ENCODE measurements around the gene TBX3.
A peak's percentile ranks its signal among the peaks of the same experiment; 100 is the strongest.
"Not testable (repeated sequence)": the region's sequence is repeated elsewhere in the genome, so short reads cannot be mapped to it uniquely, and the experiment has no call there.

TBX3 gene

DNA sequence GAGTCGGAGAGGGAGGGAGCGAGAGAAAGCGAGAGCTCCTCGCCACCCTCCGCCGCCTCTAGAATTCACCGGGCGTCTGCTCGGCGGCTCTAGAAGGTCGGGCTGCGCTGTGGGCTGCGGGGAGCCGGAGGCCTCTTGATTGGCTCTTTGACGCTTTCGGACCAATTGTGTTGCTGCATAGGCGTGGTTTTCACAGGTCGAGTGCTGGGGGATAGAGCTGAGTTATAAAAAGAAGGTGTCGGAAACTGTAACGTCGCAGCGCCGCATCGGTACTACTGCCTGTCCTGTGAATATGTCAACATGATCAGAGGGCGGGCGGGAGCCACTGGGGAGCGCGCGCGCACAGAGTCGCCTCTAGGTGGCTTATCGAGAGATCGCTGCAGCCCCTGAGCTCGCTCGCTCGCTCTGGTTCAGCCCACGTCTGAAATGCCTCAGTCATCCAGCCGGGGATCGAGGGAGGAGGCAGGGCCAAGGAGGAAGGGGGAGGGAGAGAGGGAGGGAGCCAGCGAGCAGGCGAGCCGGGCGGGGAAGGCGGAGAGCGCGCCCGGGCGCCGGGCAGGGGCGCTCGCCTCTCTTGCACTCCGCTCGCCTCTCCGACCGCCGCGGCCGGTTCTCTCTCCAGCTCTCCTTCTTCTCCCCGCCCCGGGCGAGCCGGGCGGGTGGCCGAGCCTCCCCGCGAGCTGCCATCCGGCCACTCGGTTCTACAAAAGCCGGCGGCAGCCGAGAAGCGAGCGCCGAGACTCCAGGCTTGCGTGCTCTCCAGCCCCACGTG is at the start of gene TBX3:
Gene TBX3 (minus strand): TSS at position 78 of the 772 bp plus-strand sequence. CDS start 975 bp downstream, outside the sequence.
- peak; percentile 100 for DNase-seq (ENCODE audit: low read depth)

DNA sequence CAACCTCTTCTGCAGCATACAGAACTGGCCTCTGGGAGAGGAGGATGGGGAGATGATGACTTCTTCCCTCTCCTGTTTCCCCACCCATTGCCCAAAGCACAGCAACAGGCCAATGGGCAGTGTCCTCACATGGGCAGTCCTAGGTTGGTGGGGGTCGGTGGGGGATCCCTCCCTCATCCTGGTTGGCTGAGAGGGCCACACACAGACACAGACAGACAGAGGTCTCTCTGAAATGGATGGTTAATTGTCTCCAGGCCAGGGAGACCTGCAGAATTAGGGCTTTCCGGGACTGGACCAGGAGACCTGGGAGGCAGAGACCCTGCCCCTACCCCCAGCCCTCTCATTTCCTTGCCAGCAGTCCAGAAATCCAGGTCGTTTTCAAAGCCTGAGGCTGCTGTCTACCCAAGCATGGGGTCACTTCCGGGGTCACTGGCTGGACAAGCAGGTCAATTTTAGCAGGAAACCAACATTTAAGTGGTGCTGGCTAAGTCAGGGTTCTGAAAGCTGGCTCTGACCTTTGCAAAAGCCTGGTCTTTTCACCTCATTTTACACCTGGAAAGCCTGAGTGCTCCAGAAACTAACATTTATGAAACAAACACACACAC is 48.6 kb upstream of the TBX3 start:
- no peak for DNase-seq (ENCODE audit: low read depth)

- DNase-seq (ENCODE audit: low read depth) = peak; percentile 72
Measured at GRCh38 chr12:114729731-114730130, 45.8 kb upstream of the TBX3 start.

- DNase-seq (ENCODE audit: low read depth) = no peak
Measured at GRCh38 chr12:114726092-114726710, 42.2 kb upstream of the TBX3 start.

- not testable (repeated sequence) for DNase-seq (ENCODE audit: low read depth)
Measured at GRCh38 chr12:114722176-114722575, 38.2 kb upstream of the TBX3 start.

- no peak for DNase-seq (ENCODE audit: low read depth)
Measured at GRCh38 chr12:114721266-114721665, 37.3 kb upstream of the TBX3 start.

DNA sequence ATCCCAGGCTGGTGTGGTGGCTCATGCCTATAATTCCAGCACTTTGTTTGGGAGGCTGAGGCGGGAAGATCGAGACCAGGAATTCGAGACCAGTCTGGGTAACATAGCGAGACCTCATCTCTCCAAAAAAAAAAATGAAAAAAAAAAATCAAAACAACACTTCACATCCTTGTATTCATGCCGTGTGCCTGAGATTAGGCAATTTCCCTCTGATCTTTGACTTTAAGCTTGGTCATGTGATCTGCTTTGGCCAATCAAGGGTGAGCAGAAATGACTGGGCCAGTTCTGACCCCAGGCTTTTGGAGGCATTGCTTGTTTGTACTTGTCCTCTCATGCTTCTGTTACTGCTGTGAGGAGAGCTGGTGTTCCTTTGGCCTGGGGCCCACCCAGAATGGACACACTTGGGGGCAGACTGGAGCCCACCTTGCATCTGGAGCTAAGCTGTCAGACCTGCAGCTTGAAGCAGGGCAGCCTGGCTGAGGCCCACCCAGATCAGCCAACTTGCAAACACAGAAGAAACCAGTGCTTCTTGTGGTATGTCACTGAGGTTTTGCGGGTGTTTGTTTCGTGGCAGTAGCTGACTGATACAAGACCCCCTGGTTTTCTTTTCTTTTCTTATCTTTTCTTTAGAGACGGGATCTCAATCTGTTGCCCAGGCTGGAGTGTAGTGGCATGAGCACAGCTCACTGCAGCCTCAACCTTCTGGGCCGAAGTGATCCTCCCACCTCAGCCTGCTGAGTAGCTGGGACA is 29.7 kb upstream of the TBX3 start:
- DNase-seq (ENCODE audit: low read depth) = no peak

DNA sequence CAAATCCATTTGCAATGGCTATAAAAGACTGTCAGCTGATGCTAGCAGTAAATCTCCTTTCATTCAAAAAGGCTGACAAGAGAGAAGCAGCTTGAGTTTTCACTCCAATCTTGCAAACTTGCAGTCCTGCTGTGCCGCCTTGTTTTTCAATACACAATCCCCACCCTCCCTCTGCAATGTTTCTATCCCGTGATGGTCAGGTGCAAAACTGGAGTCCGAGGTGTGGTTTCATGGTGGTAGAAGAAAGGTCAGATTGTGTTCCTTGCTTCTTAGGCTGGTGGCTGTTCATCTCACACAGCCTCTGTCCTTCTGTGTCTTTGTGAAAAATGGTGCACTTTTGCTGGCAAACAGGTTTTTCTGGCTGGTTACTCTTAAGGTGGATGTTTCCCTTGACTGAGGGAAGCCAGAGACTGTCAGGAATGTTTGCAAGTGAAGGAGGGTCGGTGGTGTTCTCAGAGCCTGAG is 27.7 kb upstream of the TBX3 start:
- DNase-seq (ENCODE audit: low read depth) = no peak

GRCh38 chr12:114710151-114710550 is 26.2 kb upstream of the TBX3 start:
- DNase-seq (ENCODE audit: low read depth) = no peak

DNA sequence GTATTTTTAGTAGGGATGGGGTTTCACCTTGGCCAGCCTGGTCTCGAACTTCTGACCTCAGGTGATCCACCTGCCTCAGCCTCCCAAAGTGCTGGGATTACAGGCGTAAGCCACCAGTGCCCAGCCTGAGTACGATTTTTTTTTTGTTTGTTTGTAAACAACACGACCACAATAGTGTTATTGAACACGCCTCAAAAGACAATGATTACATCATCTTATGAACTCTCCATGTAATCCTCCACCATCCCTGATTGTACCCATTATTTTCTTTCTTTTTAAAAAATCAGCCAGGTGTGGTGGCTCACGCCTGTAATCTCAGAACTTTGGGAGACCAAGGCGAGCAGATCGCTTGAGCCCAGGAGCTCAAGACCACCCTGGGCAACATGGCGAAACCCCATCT is 25.1 kb upstream of the TBX3 start:
- DNase-seq (ENCODE audit: low read depth) = no peak

GRCh38 chr12:114708598-114708997 is 24.6 kb upstream of the TBX3 start:
- DNase-seq (ENCODE audit: low read depth) = not testable (repeated sequence)

GRCh38 chr12:114704096-114704495 is 20.1 kb upstream of the TBX3 start:
- peak; percentile 81 for DNase-seq (ENCODE audit: low read depth)

- DNase-seq (ENCODE audit: low read depth) = no peak
Measured at GRCh38 chr12:114703060-114703493, 19.1 kb upstream of the TBX3 start.

GRCh38 chr12:114702462-114702861 is 18.5 kb upstream of the TBX3 start:
- no peak for DNase-seq (ENCODE audit: low read depth)

GRCh38 chr12:114701553-114701952 is 17.6 kb upstream of the TBX3 start:
- DNase-seq (ENCODE audit: low read depth) = no peak

GRCh38 chr12:114701104-114701414 is 17.1 kb upstream of the TBX3 start:
- no peak for DNase-seq (ENCODE audit: low read depth)

GRCh38 chr12:114700392-114701103 is 16.6 kb upstream of the TBX3 start:
- DNase-seq (ENCODE audit: low read depth) = no peak

DNA sequence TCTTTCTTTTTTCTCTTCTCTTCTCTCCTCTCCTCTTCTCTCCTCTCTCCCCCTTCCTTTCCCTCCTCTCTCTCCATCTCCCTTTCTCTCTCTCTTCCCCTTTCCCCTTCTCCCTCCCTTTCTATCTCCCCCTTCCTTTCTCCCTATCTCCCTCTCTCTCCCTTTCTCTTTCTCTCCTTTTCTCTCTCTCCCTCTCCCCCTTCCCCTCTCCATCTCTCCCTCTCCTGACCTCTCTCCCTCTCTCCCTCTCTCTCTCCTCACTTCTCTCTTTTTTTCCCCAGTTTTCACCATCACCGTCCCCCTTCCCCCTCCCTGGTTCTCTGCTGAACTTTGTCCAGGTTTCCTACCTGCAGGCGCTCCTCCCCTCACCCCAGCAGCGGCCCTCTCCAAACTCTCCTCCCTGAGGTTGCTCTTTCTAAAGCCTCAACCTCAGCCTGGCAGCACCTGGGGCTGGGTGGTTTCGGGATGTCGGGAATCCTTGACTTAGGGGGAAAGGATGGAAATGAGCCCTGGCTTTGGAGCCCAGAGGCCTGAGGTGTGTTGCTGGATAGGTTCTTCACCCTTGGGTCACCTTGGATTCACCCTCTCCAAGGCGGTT is 14.7 kb upstream of the TBX3 start:
- DNase-seq (ENCODE audit: low read depth) = no peak

GRCh38 chr12:114697741-114698565 is 14.0 kb upstream of the TBX3 start:
- DNase-seq (ENCODE audit: low read depth) = peak; percentile 42

- no peak for DNase-seq (ENCODE audit: low read depth)
Measured at GRCh38 chr12:114697243-114697716, 13.3 kb upstream of the TBX3 start.

All from EH (cell line).